ENCODE measurements around the gene SMAD1.

The SMAD1 gene

GRCh38 chr4:145502809-145503208 lies 21.2 kb downstream of the SMAD1 start:
- Histone ChIP-seq H3K79me2 (ENCODE audit: low read length) (no peaks in the 10 kb centered on the region), H3K9me3 (ENCODE audit: insufficient read depth, low read length) (peaks cover 12% of the 10 kb centered on the region; the same call in 1 of the 2 replicates), H3K27ac (ENCODE audit: low read length) (no peak overlapping the region), H3K4me2 (ENCODE audit: low read length) (no peak overlapping the region), H3K36me3 (replicated peaks; ENCODE audit: low read depth, low read length) (no peaks in the 10 kb centered on the region), H2AFZ (ENCODE audit: low read depth, low read length) (no peak overlapping the region), H3K4me3 (ENCODE audit: low read length) (no peak overlapping the region), H3K27me3 (ENCODE audit: low read depth, low read length) (peaks cover 15% of the 10 kb centered on the region), H3K9ac (ENCODE audit: low read length) (no peak overlapping the region), H4K20me1 (ENCODE audit: insufficient read depth, low read length) (no peaks in the 10 kb centered on the region), H3K4me1 (ENCODE audit: low read length) (no peaks in the 10 kb centered on the region)
- TF ChIP-seq EZH2phosphoT487 (IDR thresholded peaks at IDR 0.05; ENCODE audit: low read depth) (no peak), CTCF (IDR thresholded peaks at IDR 0.05; ENCODE audit: low read depth, low read length) (no peak)

GRCh38 chr4:145503486-145504072 lies 21.9 kb downstream of the SMAD1 start:
- Histone ChIP-seq H3K27me3 (ENCODE audit: low read depth, low read length) (peaks cover 15% of the 10 kb centered on the region), H3K79me2 (ENCODE audit: low read length) (no peaks in the 10 kb centered on the region), H3K27ac (ENCODE audit: low read length) (no peak overlapping the region), H3K36me3 (replicated peaks; ENCODE audit: low read depth, low read length) (no peaks in the 10 kb centered on the region), H3K4me2 (ENCODE audit: low read length) (no peak overlapping the region), H3K4me3 (ENCODE audit: low read length) (no peak overlapping the region), H2AFZ (ENCODE audit: low read depth, low read length) (no peak overlapping the region), H3K9ac (ENCODE audit: low read length) (no peak overlapping the region), H4K20me1 (ENCODE audit: insufficient read depth, low read length) (no peaks in the 10 kb centered on the region), H3K9me3 (ENCODE audit: insufficient read depth, low read length) (peaks cover 12% of the 10 kb centered on the region; the same call in 1 of the 2 replicates), H3K4me1 (ENCODE audit: low read length) (no peaks in the 10 kb centered on the region)
- no peak for TF ChIP-seq EZH2phosphoT487 (IDR thresholded peaks at IDR 0.05; ENCODE audit: low read depth)

- H2AFZ ChIP-seq (ENCODE audit: low read depth, low read length), result no peak overlapping the region
- no peak overlapping the region for H3K27ac ChIP-seq (ENCODE audit: low read length)
- no peak overlapping the region for H3K4me3 ChIP-seq (ENCODE audit: low read length)
- H3K79me2 ChIP-seq (ENCODE audit: low read length), result no peaks in the 10 kb centered on the region
- no peak overlapping the region for H3K4me2 ChIP-seq (ENCODE audit: low read length)
- no peaks in the 10 kb centered on the region for H4K20me1 ChIP-seq (ENCODE audit: insufficient read depth, low read length)
- peaks cover 7% of the 10 kb centered on the region for H3K27me3 ChIP-seq (ENCODE audit: low read depth, low read length)
- no peak for TF ChIP-seq EZH2phosphoT487 (IDR thresholded peaks at IDR 0.05; ENCODE audit: low read depth)
- no peak for TF ChIP-seq CTCF (IDR thresholded peaks at IDR 0.05; ENCODE audit: low read depth, low read length)
- H3K4me1 ChIP-seq (ENCODE audit: low read length), result no peaks in the 10 kb centered on the region
- no peaks in the 10 kb centered on the region for H3K36me3 ChIP-seq (replicated peaks; ENCODE audit: low read depth, low read length)
- no peak overlapping the region for H3K9ac ChIP-seq (ENCODE audit: low read length)
- H3K9me3 ChIP-seq (ENCODE audit: insufficient read depth, low read length), result 0 out of 2 replicates have a peak, but pooled peaks cover 3% of the 10 kb centered on the region
These were observed 24.3 kb downstream of the SMAD1 start for GRCh38 chr4:145505995-145506394.

- H3K4me3 ChIP-seq (ENCODE audit: low read length), result no peak overlapping the region
- H3K27me3 ChIP-seq (ENCODE audit: low read depth, low read length), result no peaks in the 10 kb centered on the region; the same call in 1 of the 2 replicates
- no peaks in the 10 kb centered on the region for H4K20me1 ChIP-seq (ENCODE audit: insufficient read depth, low read length)
- no peak overlapping the region for H3K4me2 ChIP-seq (ENCODE audit: low read length)
- H3K4me1 ChIP-seq (ENCODE audit: low read length), result no peaks in the 10 kb centered on the region
- peaks cover 3% of the 10 kb centered on the region for H3K36me3 ChIP-seq (replicated peaks; ENCODE audit: low read depth, low read length)
- no peak overlapping the region for H3K27ac ChIP-seq (ENCODE audit: low read length)
- H3K9me3 ChIP-seq (ENCODE audit: insufficient read depth, low read length), result peaks cover 11% of the 10 kb centered on the region
- H3K79me2 ChIP-seq (ENCODE audit: low read length), result no peaks in the 10 kb centered on the region
- H3K9ac ChIP-seq (ENCODE audit: low read length), result no peak overlapping the region
- no peak for TF ChIP-seq CTCF (IDR thresholded peaks at IDR 0.05; ENCODE audit: low read depth, low read length)
- TF ChIP-seq EZH2phosphoT487 (IDR thresholded peaks at IDR 0.05; ENCODE audit: low read depth), result no peak
- no peak overlapping the region for H2AFZ ChIP-seq (ENCODE audit: low read depth, low read length)
These were observed 26.0 kb downstream of the SMAD1 start for GRCh38 chr4:145507636-145508035.
